GM12878 (cell line): ENCODE data around the gene OVCA2. TPM values are rescaled to one million over a fixed set of nuclear protein-coding genes. Genes with fewer than 3 reads are reported as not detected.

ENCODE experiments used
- BMI1 ChIP-seq: fragments of 450-650 bp; IDR thresholded peaks from 2 replicates; pipeline ENCODE4 v1.6.1; 2016; ENCODE audit warnings: mild to moderate bottlenecking, moderate library complexity, borderline replicate concordance
- CBFB ChIP-seq: IDR thresholded peaks from 2 replicates; pipeline ENCODE4 v1.6.1; 2016; ENCODE audit warnings: antibody characterized with exemption, low read depth
- CBX5 ChIP-seq: sonication (generic); IDR thresholded peaks from 2 replicates; pipeline ENCODE4 v1.6.1; 2016; ENCODE audit warnings: low read depth, moderate library complexity, mild to moderate bottlenecking, inconsistent platforms
- CHD1 ChIP-seq: IDR thresholded peaks from 2 replicates; pipeline ENCODE4 v1.6.1; 2012; ENCODE audit warnings: low read depth, low read length, improper control_type of control experiment
- CHD4 ChIP-seq: fragments of 200-600 bp; sonication (generic); IDR thresholded peaks from 2 replicates; pipeline ENCODE4 v1.6.1; 2016; ENCODE audit warnings: mild to moderate bottlenecking
- EZH2 ChIP-seq: IDR thresholded peaks from 2 replicates; pipeline ENCODE4 v1.6.1; 2012; ENCODE audit warnings: low read depth, mild to moderate bottlenecking, control low read depth, inconsistent platforms, low read length, borderline replicate concordance; ENCODE audit not compliant: control insufficient read depth
- GATAD2B ChIP-seq: fragments of 450-650 bp; conservative IDR thresholded peaks from 2 replicates; pipeline ENCODE4 v1.6.1; 2017; ENCODE audit warnings: low read depth, mild to moderate bottlenecking, moderate library complexity
- HCFC1 ChIP-seq: fragments of 150-350 bp; IDR thresholded peaks from 2 replicates; pipeline ENCODE4 v1.6.1; 2014; ENCODE audit warnings: low read length
- MAX ChIP-seq: IDR thresholded peaks from 2 replicates; pipeline ENCODE4 v1.6.1; 2012; ENCODE audit warnings: low read depth, low read length, improper control_type of control experiment
- MTA2 ChIP-seq: fragments of 450-650 bp; IDR thresholded peaks from 2 replicates; pipeline ENCODE4 v1.6.1; 2016; ENCODE audit warnings: low read depth, mild to moderate bottlenecking, moderate library complexity
- MXI1 ChIP-seq: fragments of 150-350 bp; IDR thresholded peaks from 2 replicates; pipeline ENCODE4 v1.6.1; 2011; ENCODE audit warnings: low read depth, mild to moderate bottlenecking, inconsistent platforms, low read length, improper control_type of control experiment
- NFIC ChIP-seq: IDR thresholded peaks from 2 replicates; pipeline ENCODE4 v1.6.1; 2012; ENCODE audit warnings: low read depth, mild to moderate bottlenecking, inconsistent platforms, low read length, moderate library complexity
- NFXL1 ChIP-seq: fragments of 450-650 bp; IDR thresholded peaks from 2 replicates; pipeline ENCODE4 v1.6.1; 2017; ENCODE audit warnings: antibody characterized with exemption, mild to moderate bottlenecking, borderline replicate concordance
- NFYB ChIP-seq: IDR thresholded peaks from 2 replicates; pipeline ENCODE4 v1.6.1; 2011; ENCODE audit warnings: low read depth, mild to moderate bottlenecking, low read length, improper control_type of control experiment, moderate library complexity; ENCODE audit not compliant: insufficient read depth
- PAX8 ChIP-seq: fragments of 450-650 bp; IDR thresholded peaks from 2 replicates; pipeline ENCODE4 v1.6.1; 2017; ENCODE audit warnings: mild to moderate bottlenecking, moderate library complexity
- PRDM15 ChIP-seq: fragments of 450-650 bp; formaldehyde crosslinking; IDR thresholded peaks from 2 replicates; pipeline ENCODE4 v1.4.0; 2020; ENCODE audit warnings: mild to moderate bottlenecking, moderate library complexity
- RAD51 ChIP-seq: fragments of 450-650 bp; IDR thresholded peaks from 2 replicates; pipeline ENCODE4 v1.6.1; 2016; ENCODE audit warnings: moderate library complexity, mild to moderate bottlenecking, inconsistent platforms
- RCOR1 ChIP-seq: conservative IDR thresholded peaks from 2 replicates; pipeline ENCODE4 v1.6.1; 2012; ENCODE audit warnings: low read depth, low read length, improper control_type of control experiment
- RUNX3 ChIP-seq: IDR thresholded peaks from 2 replicates; pipeline ENCODE4 v1.6.1; 2012; ENCODE audit warnings: low read length, inconsistent platforms
- SMAD1 ChIP-seq: fragments of 450-650 bp; IDR thresholded peaks from 2 replicates; pipeline ENCODE4 v1.6.1; 2018; ENCODE audit warnings: mild to moderate bottlenecking, low read depth; ENCODE audit not compliant: partially characterized antibody
- SMC3 ChIP-seq: IDR thresholded peaks from 2 replicates; pipeline ENCODE4 v1.6.1; 2011; ENCODE audit warnings: low read length, improper control_type of control experiment, borderline replicate concordance
- SP1 ChIP-seq: IDR thresholded peaks from one replicate; pipeline ENCODE4 v1.6.1; 2011; ENCODE audit warnings: low read depth, low read length
- SPI1 ChIP-seq: IDR thresholded peaks from 2 replicates; pipeline ENCODE4 v1.6.1; 2011; ENCODE audit warnings: low read depth, mild to moderate bottlenecking, low read length, moderate library complexity, borderline replicate concordance; ENCODE audit not compliant: insufficient read depth
- SREBF1 ChIP-seq: IDR thresholded peaks from 2 replicates; pipeline ENCODE4 v1.6.1; 2012; ENCODE audit warnings: mild to moderate bottlenecking, low read length
- SRF ChIP-seq, 2 experiments: IDR thresholded peaks; 2 replicates each; pipeline ENCODE4 v1.6.1; 2011; ENCODE audit warnings: low read depth in 2 of 2, low read length in 2 of 2, mild to moderate bottlenecking in 1 of 2, moderate library complexity in 1 of 2
- SUZ12 ChIP-seq: fragments of 200-600 bp; sonication (generic); IDR thresholded peaks from one replicate; pipeline ENCODE4 v1.6.1; 2018; ENCODE audit warnings: antibody characterized with exemption, mild to moderate bottlenecking; ENCODE audit not compliant: unreplicated experiment
- YBX1 ChIP-seq: fragments of 450-650 bp; IDR thresholded peaks from 2 replicates; pipeline ENCODE4 v1.6.1; 2016; ENCODE audit warnings: antibody characterized with exemption
- ZNF217 ChIP-seq: fragments of 450-650 bp; IDR thresholded peaks from 2 replicates; pipeline ENCODE4 v1.6.1; 2017; ENCODE audit warnings: antibody characterized with exemption, mild to moderate bottlenecking
- polyA plus RNA-seq, 11 experiments: library from polyadenylated mRNA; depleted of rRNA in 4 of 11; unstranded in 6 of 11; stranded (reverse) in 5 of 11; fragments of >200 nt; fragmentation: Nextera tagmentation in 4 of 11; fragmentation: Illumina TruSeq in 1 of 11; extraction: Ambion mirVana in 4 of 11; extraction: Trizol in 1 of 11; gene quantifications; 1 replicate in 1 of 11; 2 replicates in 10 of 11; pipeline versions ENCODE4 v1.2.1 to v1.2.3, GENCODE V29; 2011 to 2016; ENCODE audit warnings: inconsistent platforms in 2 of 11, missing spikeins in 2 of 11, low read depth in 1 of 11
- total RNA-seq, 4 experiments: library from RNA; depleted of rRNA in 3 of 4; stranded (reverse); fragments of >200 nt in 3 of 4; fragmentation: Illumina TruSeq in 1 of 4; extraction: Trizol in 1 of 4; gene quantifications; 2 replicates each; pipeline versions ENCODE4 v1.2.1 to v1.2.3, GENCODE V29; 2013 to 2021
- TF ChIP-seq, protein P1 (sequence below): IDR thresholded peaks from 2 replicates; pipeline ENCODE4 v1.6.1; 2012; ENCODE audit warnings: low read depth, low read length, improper control_type of control experiment

Gene OVCA2
- total and polyA plus RNA-seq, 10 of the 15 experiments (the other 5 are each of a cell fraction or from before 2014, with no cell fraction given) = 6.1 to 75.3 (median 40.7) TPM

DNA sequence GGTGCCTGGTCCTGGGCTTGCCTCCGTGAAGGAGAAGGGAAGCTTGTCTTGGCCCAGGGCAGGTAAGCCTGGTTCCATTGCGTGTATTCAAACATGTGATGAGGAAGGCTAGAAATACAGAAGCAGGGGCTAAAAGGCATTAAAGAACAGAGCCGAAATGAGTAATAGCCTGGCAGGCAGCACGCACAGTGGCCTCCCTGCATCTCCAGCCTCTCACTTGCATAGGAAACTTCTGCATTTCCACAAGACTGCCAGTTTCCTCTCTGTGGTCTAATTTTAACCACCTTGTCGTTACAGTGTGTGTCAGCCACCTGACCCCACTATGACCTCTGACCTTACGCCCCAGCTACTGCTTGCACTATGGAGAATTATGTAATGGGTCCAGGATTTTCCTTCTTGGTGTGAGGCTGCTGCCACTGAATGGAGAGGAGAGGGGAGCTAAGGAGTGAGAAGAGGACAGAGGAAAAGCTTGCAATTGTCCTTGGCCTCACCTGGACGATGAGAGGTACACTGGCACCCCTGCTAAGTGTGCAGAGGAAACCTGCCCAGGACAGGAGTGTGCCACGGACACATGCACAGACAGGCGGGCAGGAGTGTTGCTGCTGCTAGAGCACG is 45.9 kb downstream of the OVCA2 start (continued):
- 0 out of 2 replicates have a peak, but pooled peaks have one; percentile 13 for TF ChIP-seq ZNF217
- 0 out of 2 replicates have a peak, but pooled peaks have one; percentile 5 for TF ChIP-seq HCFC1
- TF ChIP-seq YBX1 = no peak
- 0 out of 2 replicates have a peak, but pooled peaks have one; percentile 62 for TF ChIP-seq CHD1
- TF ChIP-seq CHD4 = no peak
- TF ChIP-seq BMI1 = no peak
- TF ChIP-seq GATAD2B = no peak
- peak; percentile 67 for TF ChIP-seq RAD51
- peak; percentile 28 for TF ChIP-seq SMAD1
- TF ChIP-seq SREBF1 = no peak
- TF ChIP-seq EZH2 = no peak
- TF ChIP-seq SRF (IDR thresholded peaks at IDR 0.05; ENCODE audit: low read depth in 2 of 2, low read length in 2 of 2) = peak in 1 of 2 experiments; percentile 71; a peak in 1 of 4 replicates
- no peak for TF ChIP-seq NFYB
- peak; percentile 14; the same call in 1 of the 2 replicates for TF ChIP-seq SMC3
- TF ChIP-seq CBX5 = no peak
- peak; percentile 95 for TF ChIP-seq CBFB
- TF ChIP-seq RUNX3 = no peak
- TF ChIP-seq MXI1 = peak; percentile 40; the same call in 1 of the 2 replicates
- TF ChIP-seq NFXL1 = no peak
- TF ChIP-seq SUZ12 = no peak
- no peak for TF ChIP-seq MAX
- no peak for TF ChIP-seq PRDM15 (CRISPR knock-in tag)
- no peak for TF ChIP-seq NFIC
- no peak for TF ChIP-seq RCOR1
- TF ChIP-seq SPI1 = peak; percentile 77
- peak; percentile 95 for TF ChIP-seq MTA2
- TF ChIP-seq, protein P1, sequence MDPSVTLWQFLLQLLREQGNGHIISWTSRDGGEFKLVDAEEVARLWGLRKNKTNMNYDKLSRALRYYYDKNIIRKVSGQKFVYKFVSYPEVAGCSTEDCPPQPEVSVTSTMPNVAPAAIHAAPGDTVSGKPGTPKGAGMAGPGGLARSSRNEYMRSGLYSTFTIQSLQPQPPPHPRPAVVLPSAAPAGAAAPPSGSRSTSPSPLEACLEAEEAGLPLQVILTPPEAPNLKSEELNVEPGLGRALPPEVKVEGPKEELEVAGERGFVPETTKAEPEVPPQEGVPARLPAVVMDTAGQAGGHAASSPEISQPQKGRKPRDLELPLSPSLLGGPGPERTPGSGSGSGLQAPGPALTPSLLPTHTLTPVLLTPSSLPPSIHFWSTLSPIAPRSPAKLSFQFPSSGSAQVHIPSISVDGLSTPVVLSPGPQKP = no peak
- peak; percentile 90 for TF ChIP-seq SP1
- TF ChIP-seq PAX8 = no peak
